ENCODE results near the gene RLBP1. TPM values are rescaled to one million over a fixed set of nuclear protein-coding genes. Genes with fewer than 3 reads are reported as not detected.

Gene RLBP1
- total RNA-seq, 4 donors from 2014 or later: not detected

DNA sequence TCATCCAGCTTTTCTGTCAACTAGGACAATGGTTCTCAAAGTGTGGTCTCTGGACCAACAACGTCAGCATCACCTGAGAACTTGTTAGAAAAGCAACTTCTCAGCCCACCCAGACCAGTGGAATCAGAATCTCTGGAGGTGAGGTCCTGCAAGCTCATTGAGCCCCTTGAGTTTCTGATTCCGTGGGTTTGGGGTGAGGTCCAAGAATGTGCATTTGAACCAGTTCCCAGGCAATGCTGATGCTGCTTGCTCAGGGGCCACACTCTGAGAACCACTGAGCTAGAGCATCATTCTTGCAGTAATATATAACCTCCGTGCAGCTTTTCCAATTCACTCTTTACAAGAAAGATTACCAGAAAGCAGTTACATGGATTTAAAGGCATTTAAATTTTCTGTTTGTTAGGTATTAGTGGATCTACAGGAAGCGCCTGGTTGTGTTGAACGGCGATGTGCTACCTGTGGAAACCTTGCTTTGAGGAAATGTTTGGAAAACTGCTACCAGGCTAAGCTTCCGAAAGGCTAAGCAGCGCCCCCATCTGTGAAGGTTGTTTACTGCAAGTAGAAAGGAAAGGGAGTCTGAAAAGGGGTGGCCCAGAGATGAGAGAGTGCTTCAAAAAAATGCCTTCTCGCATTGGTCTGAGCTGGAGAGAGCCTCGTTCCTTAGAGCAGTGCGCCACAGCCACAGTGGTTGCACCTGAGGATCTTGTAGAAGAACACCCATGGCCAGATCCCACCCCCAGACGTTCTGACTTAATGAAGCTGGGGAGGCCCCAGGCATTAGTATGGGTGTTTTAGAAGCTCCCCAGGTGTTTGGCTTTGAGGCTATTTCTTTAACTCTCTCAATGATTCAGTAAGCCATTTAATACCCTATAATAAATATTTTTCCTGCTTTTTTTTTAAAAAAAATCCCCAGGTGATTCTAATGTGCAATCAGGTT, 50.0 kb downstream of the RLBP1 start:
- Histone ChIP-seq H3K27me3 (no peaks in the 10 kb centered on the region), H3K36me3 (peaks cover 0 to 14% (median 0%) of the 10 kb centered on the region in 3 donors), H3K4me3 (no peak overlapping the region), H3K9me3 (no peaks in the 10 kb centered on the region), H3K27ac (no peak overlapping the region), H3K4me1 (no peaks in the 10 kb centered on the region)
- TF ChIP-seq, protein P1, sequence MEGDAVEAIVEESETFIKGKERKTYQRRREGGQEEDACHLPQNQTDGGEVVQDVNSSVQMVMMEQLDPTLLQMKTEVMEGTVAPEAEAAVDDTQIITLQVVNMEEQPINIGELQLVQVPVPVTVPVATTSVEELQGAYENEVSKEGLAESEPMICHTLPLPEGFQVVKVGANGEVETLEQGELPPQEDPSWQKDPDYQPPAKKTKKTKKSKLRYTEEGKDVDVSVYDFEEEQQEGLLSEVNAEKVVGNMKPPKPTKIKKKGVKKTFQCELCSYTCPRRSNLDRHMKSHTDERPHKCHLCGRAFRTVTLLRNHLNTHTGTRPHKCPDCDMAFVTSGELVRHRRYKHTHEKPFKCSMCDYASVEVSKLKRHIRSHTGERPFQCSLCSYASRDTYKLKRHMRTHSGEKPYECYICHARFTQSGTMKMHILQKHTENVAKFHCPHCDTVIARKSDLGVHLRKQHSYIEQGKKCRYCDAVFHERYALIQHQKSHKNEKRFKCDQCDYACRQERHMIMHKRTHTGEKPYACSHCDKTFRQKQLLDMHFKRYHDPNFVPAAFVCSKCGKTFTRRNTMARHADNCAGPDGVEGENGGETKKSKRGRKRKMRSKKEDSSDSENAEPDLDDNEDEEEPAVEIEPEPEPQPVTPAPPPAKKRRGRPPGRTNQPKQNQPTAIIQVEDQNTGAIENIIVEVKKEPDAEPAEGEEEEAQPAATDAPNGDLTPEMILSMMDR (IDR thresholded peaks at IDR 0.05): peak in 4 of 6 experiments; percentile 59 to 68 (median 66)
- no peak for TF ChIP-seq POLR2A (IDR thresholded peaks at IDR 0.05)
- peak in 2 of 3 donors; percentile 20 to 66 for DNase-seq

DNA sequence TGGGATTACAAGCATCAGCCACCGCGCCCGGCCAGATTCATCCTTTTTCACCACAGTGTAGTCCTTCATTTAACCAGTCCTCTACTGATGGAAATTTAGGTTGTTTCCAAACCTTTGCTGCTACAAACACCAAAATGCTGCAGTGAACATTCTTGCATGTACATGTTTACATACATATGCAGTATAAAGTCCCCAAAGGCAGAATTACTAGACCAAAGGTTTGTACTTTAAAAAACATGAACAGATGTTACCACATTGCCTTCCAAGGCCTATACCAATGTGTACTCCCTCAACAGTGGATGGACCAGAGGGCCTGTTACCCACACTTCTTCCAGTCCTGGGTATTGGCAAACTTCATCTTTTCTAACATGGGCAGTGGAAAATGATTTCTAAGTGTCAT, 51.0 kb downstream of the RLBP1 start:
- Histone ChIP-seq H3K27me3 (no peaks in the 10 kb centered on the region), H3K9me3 (no peaks in the 10 kb centered on the region), H3K36me3 (peaks cover 0 to 3% (median 0%) of the 10 kb centered on the region in 3 donors), H3K4me1 (peaks cover 0 to 5% (median 0%) of the 10 kb centered on the region in 4 donors), H3K27ac (no peak overlapping the region), H3K4me3 (no peak overlapping the region)
- no peak for TF ChIP-seq POLR2A (IDR thresholded peaks at IDR 0.05)
- TF ChIP-seq, protein P1 (IDR thresholded peaks at IDR 0.05): no peak
- no peak for DNase-seq

DNA sequence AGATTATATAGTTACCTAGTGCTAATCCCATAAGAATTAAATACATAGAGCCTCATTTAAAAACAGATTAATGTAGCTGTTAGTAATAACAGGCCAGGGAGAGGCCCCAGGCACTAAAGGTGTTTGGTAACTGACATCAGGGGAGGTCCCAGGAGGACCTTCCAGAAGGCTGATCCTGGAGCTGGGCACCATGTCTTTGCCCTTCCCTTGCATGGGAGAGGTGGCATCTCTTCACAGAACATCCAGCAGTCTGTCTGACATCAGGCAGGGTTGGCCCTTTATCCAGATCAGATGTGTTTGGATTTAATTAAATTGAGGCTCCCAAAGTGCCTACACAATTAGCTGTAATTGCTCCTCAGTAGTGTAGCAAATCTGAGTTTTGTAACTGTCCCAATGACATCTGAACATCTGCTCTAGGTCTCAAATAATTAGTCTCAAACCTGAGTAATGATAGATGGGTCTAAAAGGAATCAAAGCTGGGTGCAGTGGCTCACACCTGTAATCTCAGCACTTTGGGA, 53.0 kb downstream of the RLBP1 start:
- Histone ChIP-seq H3K27ac (no peak overlapping the region), H3K36me3 (peaks cover 0 to 2% (median 0%) of the 10 kb centered on the region in 3 donors), H3K9me3 (no peaks in the 10 kb centered on the region), H3K27me3 (no peaks in the 10 kb centered on the region), H3K4me3 (no peak overlapping the region), H3K4me1 (peaks cover 0 to 5% (median 0%) of the 10 kb centered on the region in 4 donors)
- TF ChIP-seq, protein P1 (IDR thresholded peaks at IDR 0.05): no peak
- no peak for TF ChIP-seq POLR2A (IDR thresholded peaks at IDR 0.05)
- no peak for DNase-seq

DNA sequence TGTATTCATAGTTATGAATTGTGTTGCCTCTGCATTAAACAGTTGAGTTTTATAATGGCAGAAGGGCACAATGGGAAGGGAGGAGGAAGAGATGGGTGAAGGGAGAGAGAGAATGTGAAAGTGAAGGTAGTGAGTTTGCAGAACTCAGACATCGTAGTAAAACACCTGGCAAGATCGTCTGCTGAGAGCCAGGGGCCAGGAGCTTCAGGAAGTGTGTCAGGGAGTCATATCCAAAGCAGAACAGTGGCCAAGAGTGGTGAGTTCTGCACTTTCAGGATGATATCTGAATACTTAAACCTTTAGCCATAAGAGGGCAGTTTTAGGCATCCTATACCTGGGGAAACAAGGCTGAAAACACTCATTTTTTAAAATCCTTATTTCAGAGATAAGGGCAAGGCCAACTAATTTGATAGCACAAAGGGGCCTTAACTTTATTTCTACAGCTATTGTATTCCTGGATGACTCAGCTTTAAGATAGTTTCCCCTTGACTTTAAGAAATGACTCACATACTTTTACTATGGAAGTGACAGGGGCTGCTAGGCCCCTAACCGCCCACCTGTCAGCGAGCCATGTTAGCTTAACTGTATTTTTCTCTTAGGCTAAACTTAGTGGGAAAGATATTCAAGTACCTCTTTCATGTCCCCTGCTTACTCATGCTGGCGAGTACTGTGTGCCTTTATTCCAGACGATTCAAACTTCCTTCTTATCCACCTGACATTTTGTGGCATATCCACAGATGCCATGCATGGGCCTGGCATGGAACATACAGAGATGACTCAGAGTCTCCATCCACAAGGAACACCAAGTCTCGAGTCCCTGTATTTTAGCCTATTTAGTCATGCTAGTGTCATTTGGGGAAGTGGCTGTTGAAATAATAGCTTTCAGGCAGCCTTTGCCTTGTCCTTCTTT, 53.9 kb downstream of the RLBP1 start:
- Histone ChIP-seq H3K4me1 (peaks cover 0 to 5% (median 0%) of the 10 kb centered on the region in 4 donors), H3K36me3 (peaks cover 0 to 5% (median 0%) of the 10 kb centered on the region in 3 donors), H3K4me3 (no peak overlapping the region), H3K27me3 (no peaks in the 10 kb centered on the region), H3K27ac (peak overlapping the region in 1 of 4 donors; percentile 35), H3K9me3 (no peaks in the 10 kb centered on the region)
- no peak for TF ChIP-seq POLR2A (IDR thresholded peaks at IDR 0.05)
- TF ChIP-seq, protein P1 (IDR thresholded peaks at IDR 0.05): no peak
- DNase-seq: no peak

DNA sequence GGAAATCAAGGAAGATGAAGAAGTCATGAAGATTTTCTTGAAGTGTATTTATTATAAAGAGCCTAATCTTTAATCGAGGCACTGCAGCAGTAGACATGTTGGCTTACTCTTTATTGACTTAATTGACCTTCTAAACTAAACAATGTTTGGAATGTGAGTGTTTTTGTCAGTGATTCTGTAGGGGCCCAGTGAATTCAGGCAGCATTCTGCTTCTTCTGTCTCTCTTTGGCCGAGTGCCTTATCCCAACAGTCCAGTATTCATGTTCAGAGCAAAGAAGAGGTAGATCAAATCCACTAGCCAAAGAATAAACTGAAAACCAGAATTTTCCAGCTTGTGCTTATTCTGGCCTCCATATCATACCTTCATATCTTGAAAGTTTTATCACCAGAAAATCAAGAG, 55.7 kb downstream of the RLBP1 start:
- Histone ChIP-seq H3K9me3 (no peaks in the 10 kb centered on the region), H3K36me3 (peaks cover 0 to 5% (median 0%) of the 10 kb centered on the region in 3 donors), H3K4me3 (no peak overlapping the region), H3K27me3 (no peaks in the 10 kb centered on the region), H3K27ac (no peak overlapping the region), H3K4me1 (peaks cover 0 to 5% (median 0%) of the 10 kb centered on the region in 4 donors)
- no peak for DNase-seq
- TF ChIP-seq, protein P1 (IDR thresholded peaks at IDR 0.05): no peak
- no peak for TF ChIP-seq POLR2A (IDR thresholded peaks at IDR 0.05)

Data from Peyer's patch (tissue), 4 donors.